ENCODE results near the gene NAV3.

- TF ChIP-seq, protein P1, sequence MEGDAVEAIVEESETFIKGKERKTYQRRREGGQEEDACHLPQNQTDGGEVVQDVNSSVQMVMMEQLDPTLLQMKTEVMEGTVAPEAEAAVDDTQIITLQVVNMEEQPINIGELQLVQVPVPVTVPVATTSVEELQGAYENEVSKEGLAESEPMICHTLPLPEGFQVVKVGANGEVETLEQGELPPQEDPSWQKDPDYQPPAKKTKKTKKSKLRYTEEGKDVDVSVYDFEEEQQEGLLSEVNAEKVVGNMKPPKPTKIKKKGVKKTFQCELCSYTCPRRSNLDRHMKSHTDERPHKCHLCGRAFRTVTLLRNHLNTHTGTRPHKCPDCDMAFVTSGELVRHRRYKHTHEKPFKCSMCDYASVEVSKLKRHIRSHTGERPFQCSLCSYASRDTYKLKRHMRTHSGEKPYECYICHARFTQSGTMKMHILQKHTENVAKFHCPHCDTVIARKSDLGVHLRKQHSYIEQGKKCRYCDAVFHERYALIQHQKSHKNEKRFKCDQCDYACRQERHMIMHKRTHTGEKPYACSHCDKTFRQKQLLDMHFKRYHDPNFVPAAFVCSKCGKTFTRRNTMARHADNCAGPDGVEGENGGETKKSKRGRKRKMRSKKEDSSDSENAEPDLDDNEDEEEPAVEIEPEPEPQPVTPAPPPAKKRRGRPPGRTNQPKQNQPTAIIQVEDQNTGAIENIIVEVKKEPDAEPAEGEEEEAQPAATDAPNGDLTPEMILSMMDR (IDR thresholded peaks at IDR 0.05), result no peak
- no peak for TF ChIP-seq POLR2A (IDR thresholded peaks at IDR 0.05)
These were observed 379.8 kb downstream of the NAV3 start for GRCh38 chr12:78210506-78210860.

Data from body of pancreas (tissue), 4 donors.